HEK293 (cell line): ENCODE measurements around the gene GLIPR1L2.

ENCODE experiments used
- CTCF ChIA-PET: fragments of 350-600 bp; formaldehyde crosslinking; extraction: SDS; loops from one replicate; lab custom pipeline; 2021; ENCODE audit warnings: antibody characterized with exemption; lab: Yijun Ruan, JAX
- POLR2A ChIA-PET: fragments of 300-600 bp; formaldehyde crosslinking; extraction: SDS; loops from one replicate; lab custom pipeline; 2020; ENCODE audit warnings: antibody characterized with exemption, inconsistent platforms; lab: Yijun Ruan, JAX
- H3K27ac ChIP-seq: fragments of 200-500 bp; sonication (Bioruptor generic); 2 replicates; pipeline ENCODE4 v1.5.1; 2014; ENCODE audit warnings: low read depth, low read length, control low read depth, inconsistent platforms; ENCODE audit errors: extremely low read depth
- H3K36me3 ChIP-seq, 2 experiments: fragments of 200-500 bp in 1 of 2; sonication (Bioruptor generic) in 1 of 2; 1 replicate in 1 of 2; 2 replicates in 1 of 2; pipeline ENCODE4 v1.5.1; 2014 to 2017; ENCODE audit warnings: inconsistent platforms in 2 of 2, low read length in 2 of 2; ENCODE audit not compliant: control insufficient read depth in 2 of 2, insufficient read depth in 1 of 2
- H3K4me1 ChIP-seq: fragments of 200-500 bp; sonication (Bioruptor generic); 2 replicates; pipeline ENCODE4 v1.5.1; 2014; ENCODE audit warnings: mild to moderate bottlenecking, low read length, inconsistent platforms; ENCODE audit not compliant: control insufficient read depth, insufficient read depth
- H3K4me3 ChIP-seq: 2 replicates; pipeline ENCODE4 v1.5.1; 2011; ENCODE audit warnings: low read depth, mild to moderate bottlenecking, control low read depth, low read length, moderate library complexity
- H3K9me3 ChIP-seq: fragments of 200-500 bp; sonication (Bioruptor generic); 2 replicates; pipeline ENCODE4 v1.5.1; 2014; ENCODE audit warnings: low read depth, low read length, inconsistent platforms; ENCODE audit not compliant: control insufficient read depth, insufficient read depth
- KLF16 ChIP-seq: fragments of 450-650 bp; formaldehyde crosslinking; IDR thresholded peaks from 2 replicates; pipeline ENCODE4 v1.5.1; 2017; ENCODE audit warnings: missing biosample characterization, missing genetic modification characterization
- SCRT1 ChIP-seq: fragments of 450-650 bp; formaldehyde crosslinking; IDR thresholded peaks from 2 replicates; pipeline ENCODE4 v1.5.1; 2016; ENCODE audit warnings: missing biosample characterization, missing genetic modification characterization, borderline replicate concordance
- SCRT2 ChIP-seq: fragments of 450-650 bp; formaldehyde crosslinking; IDR thresholded peaks from 2 replicates; pipeline ENCODE4 v1.5.1; 2016; ENCODE audit warnings: missing biosample characterization, missing genetic modification characterization
- SP7 ChIP-seq: fragments of 450-650 bp; formaldehyde crosslinking; IDR thresholded peaks from 2 replicates; pipeline ENCODE4 v1.5.1; 2016; ENCODE audit warnings: missing biosample characterization, missing genetic modification characterization
- ZNF184 ChIP-seq: fragments of 450-650 bp; IDR thresholded peaks from 2 replicates; pipeline ENCODE4 v1.5.1; 2018; ENCODE audit warnings: missing biosample characterization, mild to moderate bottlenecking, missing genetic modification characterization
- ZNF548 ChIP-seq: fragments of 450-650 bp; formaldehyde crosslinking; IDR thresholded peaks from 2 replicates; pipeline ENCODE4 v1.5.1; 2016; ENCODE audit warnings: missing biosample characterization, missing genetic modification characterization
- ZNF558 ChIP-seq: fragments of 450-650 bp; formaldehyde crosslinking; IDR thresholded peaks from 2 replicates; pipeline ENCODE4 v1.5.1; 2016; ENCODE audit warnings: missing biosample characterization, missing genetic modification characterization
- ZNF585B ChIP-seq: fragments of 450-650 bp; formaldehyde crosslinking; IDR thresholded peaks from 2 replicates; pipeline ENCODE4 v1.5.1; 2016; ENCODE audit warnings: missing biosample characterization, missing genetic modification characterization
- ZNF621 ChIP-seq: fragments of 450-650 bp; formaldehyde crosslinking; IDR thresholded peaks from 2 replicates; pipeline ENCODE4 v1.5.1; 2017; ENCODE audit warnings: missing biosample characterization, missing genetic modification characterization
- ZNF660 ChIP-seq: fragments of 450-650 bp; IDR thresholded peaks from 2 replicates; pipeline ENCODE4 v1.5.1; 2018; ENCODE audit warnings: missing biosample characterization, mild to moderate bottlenecking, missing genetic modification characterization
- ZNF664 ChIP-seq: fragments of 450-650 bp; formaldehyde crosslinking; IDR thresholded peaks from 2 replicates; pipeline ENCODE4 v1.5.1; 2016; ENCODE audit warnings: missing biosample characterization, missing genetic modification characterization
- ZNF747 ChIP-seq: fragments of 450-650 bp; formaldehyde crosslinking; IDR thresholded peaks from 2 replicates; pipeline ENCODE4 v1.5.1; 2016; ENCODE audit warnings: missing biosample characterization, missing genetic modification characterization
- TF ChIP-seq, protein P1 (sequence below): fragments of 450-650 bp; formaldehyde crosslinking; IDR thresholded peaks from 2 replicates; pipeline ENCODE4 v1.5.1; 2016; ENCODE audit warnings: missing biosample characterization, missing genetic modification characterization
- TF ChIP-seq, protein P2 (sequence below): fragments of 450-650 bp; formaldehyde crosslinking; IDR thresholded peaks from 2 replicates; pipeline ENCODE4 v1.5.1; 2016; ENCODE audit warnings: missing biosample characterization, missing genetic modification characterization, borderline replicate concordance
- TF ChIP-seq, protein P3 (sequence below): fragments of 450-650 bp; formaldehyde crosslinking; IDR thresholded peaks from 2 replicates; pipeline ENCODE4 v1.5.1; 2017; ENCODE audit warnings: missing biosample characterization, missing genetic modification characterization
- TF ChIP-seq, protein P4 (sequence below): fragments of 450-650 bp; formaldehyde crosslinking; IDR thresholded peaks from 2 replicates; pipeline ENCODE4 v1.5.1; 2017; ENCODE audit warnings: missing biosample characterization, missing genetic modification characterization

Gene GLIPR1L2

DNA sequence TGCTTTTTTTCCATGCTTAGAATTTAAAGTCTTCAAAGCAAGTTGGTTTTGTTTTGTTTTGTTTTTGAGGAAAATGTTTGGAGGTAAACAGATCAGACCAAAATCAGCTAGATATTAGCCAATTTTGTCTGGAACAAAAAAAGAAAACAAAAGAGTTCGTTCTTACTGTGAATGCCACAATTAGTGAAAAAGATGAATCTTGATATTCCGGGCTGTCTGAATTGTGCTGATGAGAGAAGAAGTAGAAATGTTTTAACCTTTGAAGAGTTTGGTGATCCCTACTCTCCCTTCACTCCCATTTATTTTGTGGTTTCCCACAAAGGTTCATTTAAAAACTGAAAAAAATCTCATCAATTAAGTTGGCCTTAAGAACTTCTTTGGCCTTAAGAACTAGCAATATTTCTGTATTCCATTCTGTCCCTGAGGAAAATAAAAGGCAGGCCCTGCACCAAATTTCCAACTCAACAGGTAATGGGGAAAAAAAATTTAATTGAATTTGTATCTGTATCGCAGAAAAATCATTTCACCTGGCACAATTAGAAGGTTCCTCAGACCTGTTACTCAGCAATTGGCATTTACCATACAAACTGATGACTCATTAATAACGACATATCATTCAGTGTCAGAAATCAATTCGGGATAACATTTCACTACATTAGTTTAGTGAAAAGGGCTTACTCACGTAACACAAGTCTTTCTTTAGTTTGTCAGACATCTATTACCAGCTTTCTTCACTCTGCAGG is 562 bp upstream of the GLIPR1L2 start:
- H3K27ac ChIP-seq = no peak overlapping the region
- 0 out of 2 replicates have a peak, but pooled peaks have one; percentile 35 for TF ChIP-seq KLF16 (tag by site-specific recombination)
- 0 out of 2 replicates have a peak, but pooled peaks have one; percentile 18 for TF ChIP-seq ZNF558 (tag by site-specific recombination)
- TF ChIP-seq SCRT1 (tag by site-specific recombination) = peak; percentile 70; the same call in 1 of the 2 replicates
- TF ChIP-seq ZNF548 (tag by site-specific recombination) = no peak
- TF ChIP-seq, protein P1, sequence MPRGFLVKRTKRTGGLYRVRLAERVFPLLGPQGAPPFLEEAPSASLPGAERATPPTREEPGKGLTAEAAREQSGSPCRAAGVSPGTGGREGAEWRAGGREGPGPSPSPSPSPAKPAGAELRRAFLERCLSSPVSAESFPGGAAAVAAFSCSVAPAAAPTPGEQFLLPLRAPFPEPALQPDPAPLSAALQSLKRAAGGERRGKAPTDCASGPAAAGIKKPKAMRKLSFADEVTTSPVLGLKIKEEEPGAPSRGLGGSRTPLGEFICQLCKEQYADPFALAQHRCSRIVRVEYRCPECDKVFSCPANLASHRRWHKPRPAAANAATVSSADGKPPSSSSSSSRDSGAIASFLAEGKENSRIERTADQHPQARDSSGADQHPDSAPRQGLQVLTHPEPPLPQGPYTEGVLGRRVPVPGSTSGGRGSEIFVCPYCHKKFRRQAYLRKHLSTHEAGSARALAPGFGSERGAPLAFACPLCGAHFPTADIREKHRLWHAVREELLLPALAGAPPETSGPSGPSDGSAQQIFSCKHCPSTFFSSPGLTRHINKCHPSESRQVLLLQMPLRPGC = peak; percentile 27; the same call in 1 of the 2 replicates
- TF ChIP-seq, protein P2, sequence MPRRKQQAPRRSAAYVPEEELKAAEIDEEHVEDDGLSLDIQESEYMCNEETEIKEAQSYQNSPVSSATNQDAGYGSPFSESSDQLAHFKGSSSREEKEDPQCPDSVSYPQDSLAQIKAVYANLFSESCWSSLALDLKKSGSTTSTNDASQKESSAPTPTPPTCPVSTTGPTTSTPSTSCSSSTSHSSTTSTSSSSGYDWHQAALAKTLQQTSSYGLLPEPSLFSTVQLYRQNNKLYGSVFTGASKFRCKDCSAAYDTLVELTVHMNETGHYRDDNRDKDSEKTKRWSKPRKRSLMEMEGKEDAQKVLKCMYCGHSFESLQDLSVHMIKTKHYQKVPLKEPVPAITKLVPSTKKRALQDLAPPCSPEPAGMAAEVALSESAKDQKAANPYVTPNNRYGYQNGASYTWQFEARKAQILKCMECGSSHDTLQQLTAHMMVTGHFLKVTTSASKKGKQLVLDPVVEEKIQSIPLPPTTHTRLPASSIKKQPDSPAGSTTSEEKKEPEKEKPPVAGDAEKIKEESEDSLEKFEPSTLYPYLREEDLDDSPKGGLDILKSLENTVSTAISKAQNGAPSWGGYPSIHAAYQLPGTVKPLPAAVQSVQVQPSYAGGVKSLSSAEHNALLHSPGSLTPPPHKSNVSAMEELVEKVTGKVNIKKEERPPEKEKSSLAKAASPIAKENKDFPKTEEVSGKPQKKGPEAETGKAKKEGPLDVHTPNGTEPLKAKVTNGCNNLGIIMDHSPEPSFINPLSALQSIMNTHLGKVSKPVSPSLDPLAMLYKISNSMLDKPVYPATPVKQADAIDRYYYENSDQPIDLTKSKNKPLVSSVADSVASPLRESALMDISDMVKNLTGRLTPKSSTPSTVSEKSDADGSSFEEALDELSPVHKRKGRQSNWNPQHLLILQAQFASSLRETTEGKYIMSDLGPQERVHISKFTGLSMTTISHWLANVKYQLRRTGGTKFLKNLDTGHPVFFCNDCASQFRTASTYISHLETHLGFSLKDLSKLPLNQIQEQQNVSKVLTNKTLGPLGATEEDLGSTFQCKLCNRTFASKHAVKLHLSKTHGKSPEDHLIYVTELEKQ (tag by site-specific recombination) = 0 out of 2 replicates have a peak, but pooled peaks have one; percentile 37
- TF ChIP-seq SP7 = peak; percentile 30
- no peak for TF ChIP-seq ZNF621 (tag by site-specific recombination)
- TF ChIP-seq ZNF664 (tag by site-specific recombination) = peak; percentile 99
- TF ChIP-seq ZNF184 (tag by site-specific recombination) = peak; percentile 31; the same call in 1 of the 2 replicates
- TF ChIP-seq, protein P3, sequence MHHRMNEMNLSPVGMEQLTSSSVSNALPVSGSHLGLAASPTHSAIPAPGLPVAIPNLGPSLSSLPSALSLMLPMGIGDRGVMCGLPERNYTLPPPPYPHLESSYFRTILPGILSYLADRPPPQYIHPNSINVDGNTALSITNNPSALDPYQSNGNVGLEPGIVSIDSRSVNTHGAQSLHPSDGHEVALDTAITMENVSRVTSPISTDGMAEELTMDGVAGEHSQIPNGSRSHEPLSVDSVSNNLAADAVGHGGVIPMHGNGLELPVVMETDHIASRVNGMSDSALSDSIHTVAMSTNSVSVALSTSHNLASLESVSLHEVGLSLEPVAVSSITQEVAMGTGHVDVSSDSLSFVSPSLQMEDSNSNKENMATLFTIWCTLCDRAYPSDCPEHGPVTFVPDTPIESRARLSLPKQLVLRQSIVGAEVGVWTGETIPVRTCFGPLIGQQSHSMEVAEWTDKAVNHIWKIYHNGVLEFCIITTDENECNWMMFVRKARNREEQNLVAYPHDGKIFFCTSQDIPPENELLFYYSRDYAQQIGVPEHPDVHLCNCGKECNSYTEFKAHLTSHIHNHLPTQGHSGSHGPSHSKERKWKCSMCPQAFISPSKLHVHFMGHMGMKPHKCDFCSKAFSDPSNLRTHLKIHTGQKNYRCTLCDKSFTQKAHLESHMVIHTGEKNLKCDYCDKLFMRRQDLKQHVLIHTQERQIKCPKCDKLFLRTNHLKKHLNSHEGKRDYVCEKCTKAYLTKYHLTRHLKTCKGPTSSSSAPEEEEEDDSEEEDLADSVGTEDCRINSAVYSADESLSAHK (tag by site-specific recombination) = 0 out of 2 replicates have a peak, but pooled peaks have one; percentile 8
- no peak for TF ChIP-seq ZNF747 (tag by site-specific recombination)
- TF ChIP-seq, protein P4, sequence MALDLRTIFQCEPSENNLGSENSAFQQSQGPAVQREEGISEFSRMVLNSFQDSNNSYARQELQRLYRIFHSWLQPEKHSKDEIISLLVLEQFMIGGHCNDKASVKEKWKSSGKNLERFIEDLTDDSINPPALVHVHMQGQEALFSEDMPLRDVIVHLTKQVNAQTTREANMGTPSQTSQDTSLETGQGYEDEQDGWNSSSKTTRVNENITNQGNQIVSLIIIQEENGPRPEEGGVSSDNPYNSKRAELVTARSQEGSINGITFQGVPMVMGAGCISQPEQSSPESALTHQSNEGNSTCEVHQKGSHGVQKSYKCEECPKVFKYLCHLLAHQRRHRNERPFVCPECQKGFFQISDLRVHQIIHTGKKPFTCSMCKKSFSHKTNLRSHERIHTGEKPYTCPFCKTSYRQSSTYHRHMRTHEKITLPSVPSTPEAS (tag by site-specific recombination) = no peak
- peak; percentile 12; the same call in 1 of the 2 replicates for TF ChIP-seq ZNF660 (tag by site-specific recombination)
- TF ChIP-seq ZNF585B (tag by site-specific recombination) = no peak
- peak; percentile 93 for TF ChIP-seq SCRT2 (tag by site-specific recombination)
- H3K36me3 ChIP-seq = no peaks in the 10 kb centered on the region
- POLR2A ChIA-PET = interaction anchor here (0.6 to 1.1 kb wide), 2 partner anchors 42 to 60 kb away, joined by 4 to 5 read pairs; partner anchors contain the start of gene CAPS2
- no peaks in the 10 kb centered on the region for H3K9me3 ChIP-seq
- H3K4me1 ChIP-seq = peaks cover 6% of the 10 kb centered on the region
- peak overlapping the region; percentile 69 for H3K4me3 ChIP-seq
- CTCF ChIA-PET = interaction anchor here (0.6 to 1.6 kb wide), 11 partner anchors 15 to 1894 kb away, joined by 3 to 5 read pairs (median 3); no protein-coding TSS in a partner anchor
